Smooth muscle cell (in vitro differentiated cells): ENCODE data around the gene RTL1. TPM values are rescaled to one million over a fixed set of nuclear protein-coding genes. Genes with fewer than 3 reads are reported as not detected.

ENCODE experiments used
- DNase-seq: peaks from one replicate; lab custom pipeline; 2025; ENCODE audit not compliant: unreplicated experiment; lab: John Stamatoyannopoulos, UW
- H2AFZ ChIP-seq: fragments of 200-600 bp; sonication (generic); 2 replicates; pipeline ENCODE4 v1.6.0; 2016; ENCODE audit warnings: antibody characterized with exemption, low read depth, mild to moderate bottlenecking
- H3F3A ChIP-seq: fragments of 200-600 bp; sonication (generic); 2 replicates; pipeline ENCODE4 v1.6.0; 2017; ENCODE audit warnings: antibody characterized with exemption, low read depth
- H3K27ac ChIP-seq: fragments of 200-600 bp; sonication (generic); 2 replicates; pipeline ENCODE4 v1.5.1; 2016; ENCODE audit warnings: low read depth, mild to moderate bottlenecking
- H3K27me3 ChIP-seq: fragments of 200-600 bp; sonication (generic); 2 replicates; pipeline ENCODE4 v1.6.1; 2016; ENCODE audit warnings: low read depth, mild to moderate bottlenecking
- H3K36me3 ChIP-seq: fragments of 200-600 bp; sonication (generic); 2 replicates; pipeline ENCODE4 v1.5.1; 2016; ENCODE audit warnings: low read depth
- H3K4me1 ChIP-seq: fragments of 200-600 bp; sonication (generic); 2 replicates; pipeline ENCODE4 v1.5.1; 2016; ENCODE audit warnings: low read depth
- H3K4me2 ChIP-seq: fragments of 200-600 bp; sonication (generic); 2 replicates; pipeline ENCODE4 v1.6.0; 2016; ENCODE audit warnings: mild to moderate bottlenecking
- H3K4me3 ChIP-seq: fragments of 200-600 bp; sonication (generic); 2 replicates; pipeline ENCODE4 v1.5.1; 2016; ENCODE audit warnings: mild to moderate bottlenecking
- H3K79me2 ChIP-seq: fragments of 200-600 bp; sonication (generic); 2 replicates; pipeline ENCODE4 v1.6.0; 2016; ENCODE audit warnings: low read depth, mild to moderate bottlenecking
- H3K9ac ChIP-seq: fragments of 200-600 bp; sonication (generic); 2 replicates; pipeline ENCODE4 v1.6.0; 2016; ENCODE audit warnings: low read depth
- H3K9me3 ChIP-seq: fragments of 200-600 bp; sonication (generic); replicated peaks from 2 replicates; pipeline ENCODE4 v1.5.1; 2016; ENCODE audit warnings: low read depth
- H4K20me1 ChIP-seq: fragments of 200-600 bp; sonication (generic); 2 replicates; pipeline ENCODE4 v1.6.0; 2016; ENCODE audit warnings: low read depth
- CTCF ChIP-seq: fragments of 200-600 bp; sonication (generic); IDR thresholded peaks from 2 replicates; pipeline ENCODE4 v1.5.1; 2017; ENCODE audit warnings: borderline replicate concordance, mild to moderate bottlenecking, antibody characterized with exemption; ENCODE audit not compliant: insufficient read depth, poor library complexity, severe bottlenecking
- WGBS: methylation state at CpG from one replicate; pipeline ENCODE4 v1.1.7; 2016; ENCODE audit warnings: low lambda C conversion rate; 5-methylcytosine and 5-hydroxymethylcytosine counted together
- polyA plus RNA-seq: library from polyadenylated mRNA; unstranded; fragments of >200 nt; fragmentation: Nextera tagmentation; extraction: Ambion mirVana; gene quantifications from 2 replicates; pipeline ENCODE4 v1.2.1, GENCODE V29; 2016
- total RNA-seq: library from RNA; depleted of rRNA; stranded (reverse); fragments of >200 nt; gene quantifications from 2 replicates; pipeline ENCODE4 v1.2.3, GENCODE V29; 2014

The RTL1 gene
- total and polyA plus RNA-seq, 2 experiments from 2014 or later: 6.7 to 13.9 TPM

GRCh38 chr14:100864206-100864605 lies 39.3 kb downstream of the RTL1 start:
- no peaks in the 10 kb centered on the region for H4K20me1 ChIP-seq
- no peaks in the 10 kb centered on the region for H3K79me2 ChIP-seq
- no peaks in the 10 kb centered on the region for H3F3A ChIP-seq
- no peak overlapping the region for H3K27ac ChIP-seq
- H3K9me3 ChIP-seq: no peaks in the 10 kb centered on the region
- H3K36me3 ChIP-seq: no peaks in the 10 kb centered on the region
- H3K27me3 ChIP-seq: no peaks in the 10 kb centered on the region
- no peak for TF ChIP-seq CTCF
- no peak overlapping the region for H2AFZ ChIP-seq
- H3K4me1 ChIP-seq: no peaks in the 10 kb centered on the region
- H3K4me3 ChIP-seq: no peak overlapping the region
- WGBS: 95% methylated on average over 10 of the region's 10 CpGs
- H3K9ac ChIP-seq: no peak overlapping the region
- no peak overlapping the region for H3K4me2 ChIP-seq
- no peak for DNase-seq

- WGBS: 95% methylated on average over 2 of the region's 2 CpGs
- no peak overlapping the region for H3K9ac ChIP-seq
- no peaks in the 10 kb centered on the region for H3K9me3 ChIP-seq
- no peak overlapping the region for H2AFZ ChIP-seq
- H3F3A ChIP-seq: no peaks in the 10 kb centered on the region
- no peak for TF ChIP-seq CTCF
- H3K27ac ChIP-seq: no peak overlapping the region
- no peaks in the 10 kb centered on the region for H3K36me3 ChIP-seq
- H3K4me3 ChIP-seq: no peak overlapping the region
- H3K79me2 ChIP-seq: no peaks in the 10 kb centered on the region
- no peaks in the 10 kb centered on the region for H3K27me3 ChIP-seq
- H3K4me2 ChIP-seq: no peak overlapping the region
- H4K20me1 ChIP-seq: no peaks in the 10 kb centered on the region
- DNase-seq: no peak
- H3K4me1 ChIP-seq: no peaks in the 10 kb centered on the region
Observed at GRCh38 chr14:100862793-100863192, 40.7 kb downstream of the RTL1 start.

GRCh38 chr14:100862277-100862676 lies 41.2 kb downstream of the RTL1 start:
- 93% methylated on average over 3 of the region's 3 CpGs for WGBS
- Histone ChIP-seq H2AFZ (no peak overlapping the region), H3K36me3 (no peaks in the 10 kb centered on the region), H3K9me3 (no peaks in the 10 kb centered on the region), H3F3A (no peaks in the 10 kb centered on the region), H3K79me2 (no peaks in the 10 kb centered on the region), H3K27me3 (no peaks in the 10 kb centered on the region), H3K4me1 (no peaks in the 10 kb centered on the region), H3K4me3 (no peak overlapping the region), H3K4me2 (no peak overlapping the region), H4K20me1 (no peaks in the 10 kb centered on the region), H3K27ac (no peak overlapping the region), H3K9ac (no peak overlapping the region)
- no peak for DNase-seq
- no peak for TF ChIP-seq CTCF

- 74% methylated on average over 2 of the region's 2 CpGs for WGBS
- Histone ChIP-seq H3K36me3 (no peaks in the 10 kb centered on the region), H3K27me3 (no peaks in the 10 kb centered on the region), H3K4me2 (no peak overlapping the region), H3K4me1 (no peaks in the 10 kb centered on the region), H3K27ac (no peak overlapping the region), H2AFZ (no peak overlapping the region), H3K9me3 (no peaks in the 10 kb centered on the region), H3K4me3 (no peak overlapping the region), H3K79me2 (no peaks in the 10 kb centered on the region), H3F3A (no peaks in the 10 kb centered on the region), H3K9ac (no peak overlapping the region), H4K20me1 (no peaks in the 10 kb centered on the region)
- no peak for DNase-seq
- TF ChIP-seq CTCF: no peak
Observed at GRCh38 chr14:100861937-100862247, 41.6 kb downstream of the RTL1 start.
